GM18951 (cell line): Measurements from ENCODE around the gene SLC12A8.

ENCODE experiments used
- POLR2A ChIP-seq: IDR thresholded peaks from 4 replicates; pipeline ENCODE4 v1.6.1; 2011; ENCODE audit warnings: mild to moderate bottlenecking; ENCODE audit not compliant: insufficient read length, insufficient read depth; ENCODE audit errors: extremely low read depth
- in situ Hi-C: fragments of 300-500 bp; cut with MboI; formaldehyde crosslinking; loops from one replicate; pipeline ENCODE4 v1.12.0; 2022; ENCODE audit warnings: low sequenced_read_pairs, mixed read lengths, inconsistent platforms; ENCODE audit not compliant: unreplicated experiment

The SLC12A8 gene

DNA sequence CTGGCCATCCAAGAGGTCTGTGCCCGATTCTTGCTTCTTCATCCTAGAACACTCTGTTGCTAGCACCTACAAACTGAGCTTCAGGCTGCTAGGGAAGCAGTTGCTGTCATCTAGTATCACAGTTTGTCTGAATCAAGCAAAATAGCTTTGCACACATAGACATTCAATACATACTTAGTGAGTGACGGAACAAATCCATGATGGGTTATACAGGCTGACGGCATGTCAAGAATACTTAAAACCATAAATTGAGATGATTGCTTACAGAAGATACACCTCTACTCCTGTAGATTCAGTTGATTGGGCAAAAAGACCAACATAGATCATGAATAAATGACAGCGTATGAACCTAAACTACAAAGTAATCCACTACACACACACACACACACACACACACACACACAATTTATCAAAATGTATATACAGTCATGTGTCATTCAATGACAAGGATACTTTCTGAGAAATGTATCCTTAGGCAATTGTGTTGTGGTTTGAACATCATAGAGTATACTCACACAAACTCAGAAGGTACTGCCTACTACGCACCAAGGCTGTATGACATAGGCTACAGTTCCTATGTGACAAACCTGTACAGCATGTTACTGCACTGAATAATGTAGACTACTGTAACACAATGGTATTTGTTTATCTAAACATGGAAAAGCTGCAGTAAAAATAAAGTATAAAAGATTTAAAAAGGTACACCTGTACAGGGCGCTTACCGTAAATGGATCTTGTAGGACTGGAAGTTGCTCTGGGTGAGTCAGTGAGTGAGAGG, 142.4 kb downstream of the SLC12A8 start:
- TF ChIP-seq POLR2A = no peak
- in situ Hi-C loops = no loop called here

DNA sequence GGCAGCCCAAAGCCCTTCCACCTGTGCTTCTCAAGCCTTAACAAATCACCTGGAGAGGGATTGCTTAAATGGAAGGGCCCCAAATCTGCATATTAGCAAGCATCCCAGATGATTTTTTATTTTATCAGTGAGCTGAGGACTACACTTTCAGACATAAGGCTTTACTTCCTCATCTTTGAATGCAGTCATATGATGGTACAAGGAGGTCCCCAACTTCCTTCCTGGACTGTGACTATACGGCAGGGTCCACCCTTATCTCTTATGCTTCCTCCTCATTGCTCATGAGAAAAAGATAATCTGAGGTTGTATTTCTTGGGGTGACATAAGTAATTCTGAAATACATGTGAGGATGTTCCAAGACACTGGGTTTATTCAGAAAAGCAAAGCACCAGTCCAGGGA, 143.1 kb downstream of the SLC12A8 start:
- in situ Hi-C loops = no loop called here
- no peak for TF ChIP-seq POLR2A

DNA sequence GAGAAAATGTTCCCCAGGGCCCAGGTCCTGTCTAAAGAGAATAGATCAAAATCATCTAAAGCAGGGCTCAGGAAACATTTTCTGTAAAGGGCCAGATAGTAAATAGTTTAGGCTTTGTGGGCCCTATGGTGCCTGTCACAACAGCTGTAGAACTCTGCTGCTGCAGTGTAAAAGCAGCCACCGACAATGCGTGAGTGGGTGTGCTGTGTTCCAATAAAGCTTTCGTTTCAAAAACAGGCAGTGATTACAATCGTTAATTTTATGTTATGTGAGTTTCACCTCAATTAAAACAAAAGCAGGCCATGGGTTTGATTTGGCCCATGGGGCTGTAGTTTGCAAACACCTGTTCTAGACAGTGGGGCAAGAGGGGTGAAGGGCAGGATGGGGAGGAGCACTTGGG, 144.3 kb downstream of the SLC12A8 start:
- no peak for TF ChIP-seq POLR2A
- in situ Hi-C loops = no loop called here

DNA sequence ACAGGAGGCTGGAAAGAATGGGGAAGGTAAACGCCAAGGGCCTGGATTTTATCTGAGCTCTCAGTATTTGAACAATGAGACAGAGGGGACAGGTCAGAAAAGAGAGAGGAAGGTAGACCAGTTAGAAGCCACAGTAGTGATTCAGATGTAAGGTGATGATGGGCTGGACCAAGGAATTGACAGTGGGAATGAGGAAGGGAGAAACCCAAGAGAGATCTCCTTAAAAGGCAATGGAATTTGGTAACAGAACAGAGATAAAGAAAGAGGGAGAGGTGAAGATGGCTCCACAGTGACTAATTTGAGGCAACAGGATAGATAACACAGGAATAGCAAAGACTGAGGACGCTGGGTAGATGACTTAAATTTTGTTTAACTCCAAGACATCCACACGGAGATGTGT, 145.3 kb downstream of the SLC12A8 start:
- TF ChIP-seq POLR2A = no peak
- in situ Hi-C loops = no loop called here

DNA sequence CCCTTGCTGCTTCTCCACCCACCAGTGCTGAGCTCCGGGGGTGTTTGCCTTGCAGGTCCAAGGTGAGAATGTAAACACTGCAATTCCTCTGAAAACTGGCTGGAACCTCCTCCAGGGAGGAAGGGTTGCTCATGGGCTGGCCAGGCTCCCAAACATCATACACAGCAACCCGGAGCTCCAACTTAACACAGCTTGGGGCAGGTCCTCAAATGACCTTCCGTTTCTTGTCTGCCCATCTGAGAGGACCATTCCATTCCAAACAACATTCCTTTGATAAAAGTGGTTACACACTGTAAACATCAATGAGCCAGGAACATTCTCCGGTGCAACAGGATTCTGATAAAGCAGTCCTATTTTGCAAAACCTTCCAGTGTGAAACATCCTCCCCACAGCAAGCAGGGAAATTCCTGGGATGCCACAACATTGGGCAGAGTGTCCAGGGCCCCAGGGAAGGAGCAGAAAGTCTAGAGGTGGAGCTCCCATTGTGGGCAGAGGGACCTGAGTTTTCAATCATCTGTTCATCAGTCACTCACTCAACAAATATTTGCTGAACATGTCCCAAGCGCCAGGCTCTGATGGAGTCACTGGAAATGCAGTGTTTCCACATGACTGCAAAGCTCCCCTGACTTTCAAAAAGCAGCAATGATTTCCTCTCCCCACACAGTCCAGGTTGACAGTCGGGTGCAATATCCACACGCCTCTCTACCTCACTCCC, 149.5 kb downstream of the SLC12A8 start:
- no peak for TF ChIP-seq POLR2A

DNA sequence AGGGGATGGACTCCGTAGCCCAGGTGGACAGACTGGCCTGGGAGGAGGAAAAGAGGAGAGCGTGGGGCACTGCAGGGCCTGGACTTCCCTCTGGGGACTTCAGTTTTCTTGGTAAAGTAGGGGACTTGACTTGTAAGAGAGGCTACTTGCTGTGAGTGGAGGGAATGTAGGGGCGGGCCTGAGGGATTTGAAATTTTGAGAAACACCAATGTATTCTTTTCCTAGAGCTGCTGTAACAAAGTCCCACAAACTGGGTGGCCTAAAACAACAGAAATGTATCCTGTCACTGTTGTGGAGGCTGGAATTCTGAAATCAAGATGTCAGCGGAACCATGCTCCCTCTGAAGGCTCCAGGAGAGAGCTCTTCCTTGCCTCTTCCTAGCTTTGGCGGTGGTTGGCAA, 150.9 kb downstream of the SLC12A8 start:
- no peak for TF ChIP-seq POLR2A
- in situ Hi-C loops = no loop called here

More for the DNA sequence above, 149.5 kb downstream of the SLC12A8 start:
- in situ Hi-C loops = no loop called here

DNA sequence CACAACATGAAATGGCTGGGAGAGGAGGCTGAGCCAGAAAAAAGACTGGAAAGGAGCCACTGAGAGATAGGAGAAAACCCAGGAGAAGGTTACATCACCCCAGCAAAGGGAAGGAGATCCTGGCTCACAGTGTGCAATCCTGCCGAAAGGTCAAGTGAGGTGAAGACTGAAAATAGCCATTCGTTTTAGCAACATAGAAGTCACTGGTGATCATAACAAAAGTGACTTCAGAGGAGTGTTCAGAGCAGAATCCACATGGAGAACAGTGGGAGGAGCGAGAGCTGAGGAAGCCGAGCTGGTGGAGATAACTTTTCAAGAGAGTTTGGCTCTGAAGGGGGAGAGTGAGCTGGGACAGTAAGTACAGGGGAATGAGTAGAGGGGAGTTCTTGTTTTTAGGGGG, 151.4 kb downstream of the SLC12A8 start:
- TF ChIP-seq POLR2A = no peak
- in situ Hi-C loops = no loop called here

DNA sequence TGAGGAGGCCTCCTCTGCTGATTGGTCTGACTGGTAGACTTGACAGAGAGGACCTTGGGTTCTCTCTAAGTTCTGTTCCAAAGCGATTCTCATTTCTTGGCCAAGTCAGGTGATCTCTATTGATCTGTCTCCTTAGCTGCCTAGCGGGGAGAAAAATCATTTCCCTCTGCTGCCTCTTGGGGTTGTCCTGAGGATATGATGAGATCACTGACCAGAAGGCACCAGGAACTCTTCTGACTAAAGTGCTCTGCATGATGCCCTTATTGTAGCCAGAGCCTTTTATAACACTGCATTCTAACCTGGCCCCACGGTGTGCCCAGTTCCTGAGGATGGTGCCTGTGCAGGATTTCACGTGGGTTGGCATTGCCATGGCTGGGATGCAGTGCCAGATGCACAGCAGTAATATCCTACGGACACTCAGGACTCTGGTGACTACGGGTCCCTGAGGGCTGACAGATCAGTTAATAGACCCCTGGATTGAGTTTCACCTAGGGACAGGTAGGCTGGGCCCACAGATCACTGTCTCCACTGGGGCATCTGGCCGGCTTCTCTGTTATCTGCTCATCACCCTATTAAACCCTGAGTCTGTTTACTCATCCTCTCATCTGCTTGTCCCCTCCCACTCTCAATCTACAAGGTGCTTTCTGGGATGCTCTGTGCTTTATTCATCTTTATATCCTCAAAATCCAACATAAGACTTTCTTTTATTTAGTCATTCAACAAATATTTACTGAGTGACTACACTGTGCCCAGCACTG, 152.9 kb downstream of the SLC12A8 start:
- TF ChIP-seq POLR2A = no peak
- in situ Hi-C loops = no loop called here

DNA sequence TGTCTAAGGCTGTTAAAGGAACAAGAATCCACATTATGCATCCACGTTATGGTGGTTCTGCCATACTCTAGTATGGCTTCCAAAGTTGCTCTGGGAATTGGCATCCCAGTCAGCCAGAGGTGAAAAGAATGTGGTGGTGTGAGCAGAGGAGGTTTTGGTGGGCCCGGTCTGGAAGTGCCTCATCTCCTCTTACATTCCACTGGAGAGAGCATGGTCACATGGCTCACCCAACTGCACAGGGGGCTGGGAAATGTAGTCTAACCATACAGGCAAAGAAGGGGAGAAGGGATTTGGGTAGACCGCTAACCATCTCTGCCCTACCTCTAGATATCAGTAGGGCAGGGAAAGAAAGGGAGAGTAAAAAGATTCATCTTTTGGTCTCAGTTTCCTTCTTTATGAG, 153.6 kb downstream of the SLC12A8 start:
- in situ Hi-C loops = no loop called here
- no peak for TF ChIP-seq POLR2A

DNA sequence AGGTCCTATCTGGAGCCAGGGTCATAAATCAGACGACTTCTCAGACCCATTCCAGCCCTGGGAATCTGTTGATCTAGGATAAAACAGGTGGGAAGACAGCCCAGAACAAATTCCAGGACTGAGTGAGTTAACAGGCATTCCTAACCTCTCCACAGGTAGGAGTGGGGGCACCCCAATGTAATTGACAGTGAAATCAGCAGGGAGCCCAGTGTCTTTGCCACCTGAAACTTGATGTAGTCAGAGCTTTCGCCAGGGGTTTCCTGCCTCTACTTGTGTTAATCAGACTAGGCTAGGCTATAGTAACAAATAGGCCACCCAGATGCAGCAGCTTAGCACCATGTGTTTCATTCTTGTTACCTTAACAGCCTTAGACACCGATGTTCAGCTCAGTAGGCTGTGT, 154.0 kb downstream of the SLC12A8 start:
- no peak for TF ChIP-seq POLR2A
- in situ Hi-C loops = no loop called here

DNA sequence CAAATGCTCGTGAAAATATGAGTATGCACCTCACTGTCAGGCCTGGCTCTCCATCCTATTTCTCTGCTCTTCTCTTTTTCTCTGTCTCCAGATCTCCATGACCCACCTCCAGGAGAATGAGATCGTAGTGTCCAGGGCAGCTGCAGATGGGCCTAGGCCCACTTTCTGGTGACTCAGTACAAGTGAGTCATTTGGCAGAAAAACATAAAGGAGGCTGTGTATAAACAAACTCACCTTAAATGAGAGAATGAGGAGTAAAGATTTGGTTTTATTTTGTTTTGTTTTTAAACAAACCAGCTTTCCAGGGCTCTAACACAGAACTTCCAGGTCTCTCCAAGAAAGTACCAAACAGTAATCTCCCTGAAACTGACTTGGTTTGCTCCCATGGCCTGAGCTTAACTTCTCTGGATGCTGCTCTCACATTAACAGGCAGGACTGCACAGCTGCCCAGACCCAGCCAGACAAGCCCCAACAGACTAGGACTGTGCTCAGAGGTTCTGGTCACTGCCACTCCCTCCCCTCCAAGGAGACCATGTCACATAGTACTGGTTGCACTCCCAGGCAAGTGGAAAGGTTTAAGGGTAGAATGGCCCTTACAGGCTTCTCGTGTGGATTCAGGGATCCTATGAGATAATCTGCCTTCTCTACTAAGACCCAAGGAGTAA, 155.2 kb downstream of the SLC12A8 start:
- no peak for TF ChIP-seq POLR2A
- in situ Hi-C loops = no loop called here

DNA sequence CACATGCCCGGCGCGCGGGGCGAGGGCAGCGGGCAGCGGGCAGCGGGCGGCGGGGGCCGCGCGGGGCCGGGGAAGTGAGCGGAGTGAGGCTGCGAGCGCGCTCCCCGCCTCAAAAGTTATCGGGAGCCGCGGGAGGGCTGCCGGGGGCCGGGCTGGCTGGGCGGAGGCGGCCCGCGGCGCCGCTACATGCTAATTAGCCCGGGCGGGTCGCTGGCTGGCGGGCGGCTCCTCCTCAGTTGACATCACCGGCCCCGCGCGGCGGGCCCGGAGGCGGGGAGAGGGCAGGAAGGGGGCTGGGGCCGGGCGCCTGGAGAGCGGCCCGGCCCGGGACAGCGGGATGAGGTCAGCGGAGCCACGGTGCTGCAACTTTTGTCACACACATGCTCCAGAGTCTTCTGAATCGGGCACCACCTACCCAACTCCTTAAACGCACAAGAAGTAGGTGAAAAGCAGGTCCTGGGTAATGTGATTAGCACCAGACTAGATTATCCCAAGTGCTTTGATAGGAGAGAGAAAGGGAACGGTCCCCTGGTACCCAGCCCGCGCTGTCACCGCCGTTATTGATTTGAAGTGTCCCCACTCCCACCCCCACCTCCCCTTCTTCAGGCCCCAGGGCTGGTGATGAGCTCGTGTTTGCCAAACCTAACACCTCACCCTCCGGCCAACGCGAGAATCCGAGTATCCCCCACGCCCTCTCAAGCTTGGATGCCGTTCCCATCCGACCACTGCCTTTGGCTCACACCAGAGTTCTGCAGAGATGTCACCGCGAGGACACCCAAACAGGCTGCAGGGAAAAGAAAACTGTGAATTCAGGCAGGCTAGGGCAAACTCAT, 156.4 kb downstream of the SLC12A8 start, which contains the start of gene HEG1:
TSS of gene HEG1 (minus strand) at position 85 of the 833 bp plus-strand sequence. CDS start 107 bp downstream, outside the sequence.
- TF ChIP-seq POLR2A = peak; percentile 60
- in situ Hi-C loops = no loop called here
